GM12878 (cell line): ENCODE measurements around the gene MTA3. TPM values are rescaled to one million over a fixed set of nuclear protein-coding genes. Genes with fewer than 3 reads are reported as not detected.

Source experiments
- ATAC-seq: fragments of 200-7000 bp; cut with Tn5 transposase; 3 replicates; pipeline ENCODE4 v1.9.1; 2020; ENCODE audit warnings: mild to moderate bottlenecking, moderate library complexity
- BruUV-seq: library from RNA; stranded (reverse); fragments of 400-500 nt; replicated peaks from 2 replicates; lab custom pipeline; 2021; lab: Mats Ljungman, UMichigan
- CTCF ChIA-PET: fragments of 300-600 bp; sonication (Branson Sonifier 250); formaldehyde crosslinking; extraction: SDS; loops from one replicate; lab custom pipeline; 2021; ENCODE audit warnings: inconsistent platforms; lab: Yijun Ruan, JAX
- POLR2A ChIA-PET: fragments of 350-600 bp; formaldehyde crosslinking; extraction: SDS; loops from one replicate; lab custom pipeline; 2021; ENCODE audit warnings: inconsistent platforms; lab: Charles Lee
- RAD21 ChIA-PET: fragments of 300-600 bp; sonication (Branson Sonifier 250); formaldehyde crosslinking; loops from one replicate; lab custom pipeline; 2023; ENCODE audit warnings: antibody characterized with exemption; ENCODE audit not compliant: unreplicated experiment; lab: Charles Lee
- SMC1A ChIA-PET: fragments of 300-600 bp; sonication (Branson Sonifier 250); formaldehyde crosslinking; loops from one replicate; lab custom pipeline; 2023; ENCODE audit not compliant: unreplicated experiment, uncharacterized antibody; lab: Charles Lee
- DNase-seq: peaks from one replicate; pipeline ENCODE4 v3.0.0-alpha.2; 2011; ENCODE audit warnings: low read depth, low spot score
- FAIRE-seq: peaks from 3 replicates; lab custom pipeline; 2011; peaks lifted over from hg19 to GRCh38; lab: Jason Lieb, UNC
- H2AFZ ChIP-seq: 2 replicates; pipeline ENCODE4 v1.6.0; 2011; ENCODE audit warnings: low read depth, low read length, control low read depth; ENCODE audit not compliant: control insufficient read depth
- H3K27ac ChIP-seq: 2 replicates; pipeline ENCODE4 v1.5.1; 2011; ENCODE audit warnings: control low read depth; ENCODE audit not compliant: control insufficient read depth, insufficient read depth
- H3K27me3 ChIP-seq, 2 experiments: replicated peaks in 1 of 2; 2 replicates each; pipeline versions ENCODE4 v1.6.0 to v1.6.1; 2011; ENCODE audit warnings: low read length in 1 of 2; ENCODE audit not compliant: control insufficient read depth in 2 of 2, insufficient read depth in 2 of 2
- H3K36me3 ChIP-seq, 2 experiments: 2 replicates each; pipeline ENCODE4 v1.5.1; 2011; ENCODE audit warnings: low read length in 1 of 2; ENCODE audit not compliant: control insufficient read depth in 2 of 2, insufficient read depth in 2 of 2
- H3K4me1 ChIP-seq: 2 replicates; pipeline ENCODE4 v1.6.1; 2011; ENCODE audit warnings: mild to moderate bottlenecking, low read length, moderate library complexity, mixed read lengths; ENCODE audit not compliant: control insufficient read depth, insufficient read depth
- H3K4me2 ChIP-seq: 2 replicates; pipeline ENCODE4 v1.6.0; 2011; ENCODE audit warnings: control low read depth; ENCODE audit not compliant: control insufficient read depth, insufficient read depth
- H3K4me3 ChIP-seq: fragments of 200-600 bp; sonication (generic); 2 replicates; pipeline ENCODE4 v1.5.1; 2016
- H3K79me2 ChIP-seq: 2 replicates; pipeline ENCODE4 v1.6.0; 2011; ENCODE audit warnings: low read length; ENCODE audit not compliant: control insufficient read depth, insufficient read depth
- H3K9ac ChIP-seq: 2 replicates; pipeline ENCODE4 v1.8.0; 2011; ENCODE audit warnings: low read length, control low read depth, mixed read lengths; ENCODE audit not compliant: control insufficient read depth, insufficient read depth
- H3K9me3 ChIP-seq: replicated peaks from 3 replicates; pipeline ENCODE4 v1.5.1; 2011; ENCODE audit warnings: mild to moderate bottlenecking, low read length; ENCODE audit not compliant: control insufficient read depth, insufficient read depth
- H4K20me1 ChIP-seq: 2 replicates; pipeline ENCODE4 v1.6.0; 2011; ENCODE audit not compliant: control insufficient read depth, insufficient read depth
- ATF7 ChIP-seq: fragments of 450-650 bp; IDR thresholded peaks from 2 replicates; pipeline ENCODE4 v1.6.1; 2016; ENCODE audit warnings: low read depth, mild to moderate bottlenecking
- BACH1 ChIP-seq: fragments of 450-650 bp; IDR thresholded peaks from 2 replicates; pipeline ENCODE4 v1.6.1; 2017; ENCODE audit warnings: mild to moderate bottlenecking, borderline replicate concordance
- BCL11A ChIP-seq: IDR thresholded peaks from 2 replicates; pipeline ENCODE4 v1.6.1; 2011; ENCODE audit warnings: low read depth, low read length
- CBFB ChIP-seq: IDR thresholded peaks from 2 replicates; pipeline ENCODE4 v1.6.1; 2016; ENCODE audit warnings: antibody characterized with exemption, low read depth
- CHD2 ChIP-seq: IDR thresholded peaks from 2 replicates; pipeline ENCODE4 v1.6.1; 2011; ENCODE audit warnings: low read depth, low read length, improper control_type of control experiment, borderline replicate concordance
- CREM ChIP-seq: IDR thresholded peaks from 2 replicates; pipeline ENCODE4 v1.6.1; 2014; ENCODE audit warnings: antibody characterized with exemption, low read depth
- E4F1 ChIP-seq: fragments of 450-650 bp; IDR thresholded peaks from 2 replicates; pipeline ENCODE4 v1.6.1; 2018; ENCODE audit warnings: borderline replicate concordance, mild to moderate bottlenecking; ENCODE audit not compliant: partially characterized antibody
- EP300 ChIP-seq, 2 experiments: fragments of 150-350 bp in 1 of 2; IDR thresholded peaks; 2 replicates each; pipeline ENCODE4 v1.6.1; 2011 to 2012; ENCODE audit warnings: low read depth in 2 of 2, low read length in 2 of 2, borderline replicate concordance in 1 of 2, improper control_type of control experiment in 1 of 2, inconsistent platforms in 1 of 2; ENCODE audit not compliant: control insufficient read depth in 1 of 2
- IRF3 ChIP-seq: fragments of 450-650 bp; IDR thresholded peaks from 2 replicates; pipeline ENCODE4 v1.6.1; 2014; ENCODE audit warnings: mild to moderate bottlenecking
- MEF2B ChIP-seq: fragments of 450-650 bp; IDR thresholded peaks from 2 replicates; pipeline ENCODE4 v1.6.1; 2018; ENCODE audit warnings: mild to moderate bottlenecking, moderate library complexity; ENCODE audit not compliant: partially characterized antibody, poor library complexity, severe bottlenecking
- NBN ChIP-seq: fragments of 450-650 bp; IDR thresholded peaks from 2 replicates; pipeline ENCODE4 v1.6.1; 2016
- PAX8 ChIP-seq: fragments of 450-650 bp; IDR thresholded peaks from 2 replicates; pipeline ENCODE4 v1.6.1; 2017; ENCODE audit warnings: mild to moderate bottlenecking, moderate library complexity
- POLR2A ChIP-seq: IDR thresholded peaks from 2 replicates; pipeline ENCODE4 v1.6.1; 2011; ENCODE audit warnings: low read depth, mild to moderate bottlenecking, low read length
- RELB ChIP-seq: fragments of 450-650 bp; IDR thresholded peaks from 2 replicates; pipeline ENCODE4 v1.6.1; 2017; ENCODE audit warnings: low read depth, mild to moderate bottlenecking, moderate library complexity
- RUNX3 ChIP-seq: IDR thresholded peaks from 2 replicates; pipeline ENCODE4 v1.6.1; 2012; ENCODE audit warnings: low read length, inconsistent platforms
- SPI1 ChIP-seq: IDR thresholded peaks from 2 replicates; pipeline ENCODE4 v1.6.1; 2011; ENCODE audit warnings: low read depth, mild to moderate bottlenecking, low read length, moderate library complexity, borderline replicate concordance; ENCODE audit not compliant: insufficient read depth
- TBL1XR1 ChIP-seq: IDR thresholded peaks from 2 replicates; pipeline ENCODE4 v1.6.1; 2012; ENCODE audit warnings: low read depth, low read length, improper control_type of control experiment
- WGBS: methylation state at CpG from one replicate; pipeline ENCODE4 v1.1.6; 2016; ENCODE audit warnings: low lambda C conversion rate; ENCODE audit not compliant: insufficient replicate concordance, insufficient coverage; ENCODE audit errors: missing lambda C conversion rate; 5-methylcytosine and 5-hydroxymethylcytosine counted together
- in situ Hi-C: fragments of 300-500 bp; cut with MboI; formaldehyde crosslinking; loops from 9 replicates; pipeline ENCODE4 v1.14.3; 2018; ENCODE audit warnings: mixed read lengths
- intact Hi-C: fragments of 100-400 bp; cut with micrococcal nuclease; formaldehyde crosslinking; loops from one replicate; pipeline ENCODE4 v1.14.2; 2022; ENCODE audit not compliant: unreplicated experiment
- polyA plus RNA-seq, 11 experiments: library from polyadenylated mRNA; depleted of rRNA in 4 of 11; unstranded in 6 of 11; stranded (reverse) in 5 of 11; fragments of >200 nt; fragmentation: Nextera tagmentation in 4 of 11; fragmentation: Illumina TruSeq in 1 of 11; extraction: Ambion mirVana in 4 of 11; extraction: Trizol in 1 of 11; gene quantifications; 1 replicate in 1 of 11; 2 replicates in 10 of 11; pipeline versions ENCODE4 v1.2.1 to v1.2.3, GENCODE V29; 2011 to 2016; ENCODE audit warnings: inconsistent platforms in 2 of 11, missing spikeins in 2 of 11, low read depth in 1 of 11
- total RNA-seq, 4 experiments: library from RNA; depleted of rRNA in 3 of 4; stranded (reverse); fragments of >200 nt in 3 of 4; fragmentation: Illumina TruSeq in 1 of 4; extraction: Trizol in 1 of 4; gene quantifications; 2 replicates each; pipeline versions ENCODE4 v1.2.1 to v1.2.3, GENCODE V29; 2013 to 2021
- TF ChIP-seq, protein P1 (sequence below): IDR thresholded peaks from 2 replicates; pipeline ENCODE4 v1.6.1; 2012; ENCODE audit warnings: low read length, inconsistent platforms

The MTA3 gene
- total and polyA plus RNA-seq, 10 of the 15 experiments (the other 5 are each of a cell fraction or from before 2014, with no cell fraction given) = 17.6 to 45.5 (median 26.5) TPM

GRCh38 chr2:42752314-42752713, 183.9 kb downstream of the MTA3 start:
- ChIA-PET POLR2A (interaction anchor here (0.5 to 4.8 kb wide), 7 partner anchors 23 to 818 kb away, joined by 3 to 30 read pairs (median 5); partner anchors contain the start of gene HAAO), SMC1A (interaction anchor here (0.5 to 6.0 kb wide), 15 partner anchors 11 to 1053 kb away, joined by 3 to 60 read pairs (median 4); partner anchors contain the start of gene HAAO), CTCF (interaction anchor here (1.1 to 2.3 kb wide), 10 partner anchors 18 to 89 kb away, joined by 3 to 11 read pairs (median 4); partner anchors contain the start of gene HAAO), RAD21 (interaction anchor here (0.7 to 4.5 kb wide), 11 partner anchors 23 to 1703 kb away, joined by 3 to 39 read pairs (median 5); partner anchors contain the start of gene HAAO)
- peak overlapping the region; percentile 44; the same call in 1 of the 2 replicates for H3K4me2 ChIP-seq
- H3K4me1 ChIP-seq = peaks cover 52% of the 10 kb centered on the region
- no peak overlapping the region for H3K4me3 ChIP-seq
- no TSS peak for BruUV-seq
- WGBS = 50% methylated on average over 2 of the region's 2 CpGs
- FAIRE-seq = peak; percentile 81
- no peaks in the 10 kb centered on the region for H3K79me2 ChIP-seq
- H3K27ac ChIP-seq = peak overlapping the region; percentile 30
- H4K20me1 ChIP-seq = no peaks in the 10 kb centered on the region
- intact Hi-C loops (loop anchor here (10.0 kb wide), 1 partner anchor 258 kb away; the partner anchor contains the start of gene KCNG3), in situ Hi-C loops (no loop called here)
- H3K36me3 ChIP-seq = no peaks in the 10 kb centered on the region
- H3K27me3 ChIP-seq = no peaks in the 10 kb centered on the region
- peak; percentile 79 for ATAC-seq
- no peak overlapping the region for H3K9ac ChIP-seq
- peak; percentile 71 for DNase-seq
- no peak overlapping the region for H2AFZ ChIP-seq
- H3K9me3 ChIP-seq = no peaks in the 10 kb centered on the region
- peak; percentile 80 for TF ChIP-seq TBL1XR1
- peak; percentile 48 for TF ChIP-seq MEF2B
- no peak for TF ChIP-seq POLR2A
- 0 out of 2 replicates have a peak, but pooled peaks have one; percentile 64 for TF ChIP-seq CBFB
- peak; percentile 76 to 82; a peak in 3 of 4 replicates for TF ChIP-seq EP300 (IDR thresholded peaks at IDR 0.05; ENCODE audit: borderline replicate concordance in 1 of 2, control insufficient read depth in 1 of 2, low read depth in 2 of 2, low read length in 2 of 2)
- TF ChIP-seq CHD2 = peak; percentile 51; the same call in 1 of the 2 replicates
- TF ChIP-seq NBN = peak; percentile 74; the same call in 1 of the 2 replicates
- peak; percentile 94 for TF ChIP-seq RUNX3
- peak; percentile 100 for TF ChIP-seq SPI1
- TF ChIP-seq CREM = peak; percentile 57; the same call in 1 of the 2 replicates
- TF ChIP-seq, protein P1, sequence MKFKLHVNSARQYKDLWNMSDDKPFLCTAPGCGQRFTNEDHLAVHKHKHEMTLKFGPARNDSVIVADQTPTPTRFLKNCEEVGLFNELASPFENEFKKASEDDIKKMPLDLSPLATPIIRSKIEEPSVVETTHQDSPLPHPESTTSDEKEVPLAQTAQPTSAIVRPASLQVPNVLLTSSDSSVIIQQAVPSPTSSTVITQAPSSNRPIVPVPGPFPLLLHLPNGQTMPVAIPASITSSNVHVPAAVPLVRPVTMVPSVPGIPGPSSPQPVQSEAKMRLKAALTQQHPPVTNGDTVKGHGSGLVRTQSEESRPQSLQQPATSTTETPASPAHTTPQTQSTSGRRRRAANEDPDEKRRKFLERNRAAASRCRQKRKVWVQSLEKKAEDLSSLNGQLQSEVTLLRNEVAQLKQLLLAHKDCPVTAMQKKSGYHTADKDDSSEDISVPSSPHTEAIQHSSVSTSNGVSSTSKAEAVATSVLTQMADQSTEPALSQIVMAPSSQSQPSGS = 0 out of 2 replicates have a peak, but pooled peaks have one; percentile 39
- no peak for TF ChIP-seq IRF3
- TF ChIP-seq PAX8 = no peak
- TF ChIP-seq BCL11A = peak; percentile 87
- no peak for TF ChIP-seq E4F1
- peak; percentile 70; the same call in 1 of the 2 replicates for TF ChIP-seq BACH1
- peak; percentile 50; the same call in 1 of the 2 replicates for TF ChIP-seq ATF7
- peak; percentile 91 for TF ChIP-seq RELB
